ENCODE data around the gene UACA.
"Not testable (repeated sequence)": the region's sequence is repeated elsewhere in the genome, so short reads cannot be mapped to it uniquely, and the experiment has no call there.

UACA gene

DNA sequence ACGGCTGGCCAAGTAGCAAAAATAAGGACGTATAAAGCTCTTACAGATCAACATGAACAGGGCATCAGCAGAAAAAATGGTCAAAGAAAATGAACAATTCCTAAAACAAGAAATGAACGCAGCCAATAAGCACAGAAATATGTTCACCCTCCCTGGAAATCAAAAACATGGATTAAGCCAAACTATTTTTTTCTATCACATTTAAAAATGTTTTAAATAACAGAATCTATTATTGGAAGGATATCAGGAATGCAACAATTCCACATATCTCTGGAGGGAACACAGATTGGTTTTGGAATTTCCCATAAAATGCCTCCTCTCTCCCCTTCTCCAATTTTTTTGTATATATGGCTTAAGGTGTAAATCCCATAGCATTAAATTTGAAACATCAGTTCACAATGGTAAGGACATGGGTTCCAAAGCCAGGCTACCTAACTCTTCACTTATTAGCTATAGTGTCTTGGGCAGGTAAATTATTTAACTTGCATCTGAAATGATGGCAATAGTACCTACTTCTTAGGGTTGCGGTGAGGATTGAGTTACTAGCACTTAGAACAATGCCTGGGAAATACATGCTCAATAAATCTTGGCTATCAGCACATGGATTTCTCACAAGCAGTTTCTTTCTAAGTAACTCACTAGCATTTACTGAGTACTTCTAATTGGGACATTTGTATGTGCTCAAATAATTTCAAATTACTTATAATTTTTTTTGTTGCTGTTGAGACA lies 10.1 kb downstream of the UACA start:
- DNase-seq = no peak

DNA sequence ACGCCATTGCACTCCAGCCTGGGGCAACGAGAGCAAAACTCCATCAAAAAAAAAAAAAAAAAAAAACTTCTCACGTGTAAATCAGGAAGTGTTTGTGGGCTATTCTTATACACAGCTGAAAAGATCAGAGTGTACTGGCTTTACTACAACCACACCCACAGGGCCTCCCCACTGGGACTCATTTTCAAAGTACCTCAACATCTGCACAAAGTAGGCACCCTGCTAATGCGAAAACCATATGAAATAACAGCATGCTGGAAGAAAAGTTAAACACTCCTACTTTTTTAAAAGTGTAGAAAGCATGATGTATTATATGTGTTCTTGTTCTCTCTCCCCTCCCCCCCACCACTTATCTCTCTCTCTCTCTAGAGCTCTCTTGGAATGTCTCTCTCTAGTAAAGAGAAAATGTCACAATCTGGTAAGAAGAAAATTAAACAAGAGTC lies 11.1 kb downstream of the UACA start:
- no peak for DNase-seq

DNA sequence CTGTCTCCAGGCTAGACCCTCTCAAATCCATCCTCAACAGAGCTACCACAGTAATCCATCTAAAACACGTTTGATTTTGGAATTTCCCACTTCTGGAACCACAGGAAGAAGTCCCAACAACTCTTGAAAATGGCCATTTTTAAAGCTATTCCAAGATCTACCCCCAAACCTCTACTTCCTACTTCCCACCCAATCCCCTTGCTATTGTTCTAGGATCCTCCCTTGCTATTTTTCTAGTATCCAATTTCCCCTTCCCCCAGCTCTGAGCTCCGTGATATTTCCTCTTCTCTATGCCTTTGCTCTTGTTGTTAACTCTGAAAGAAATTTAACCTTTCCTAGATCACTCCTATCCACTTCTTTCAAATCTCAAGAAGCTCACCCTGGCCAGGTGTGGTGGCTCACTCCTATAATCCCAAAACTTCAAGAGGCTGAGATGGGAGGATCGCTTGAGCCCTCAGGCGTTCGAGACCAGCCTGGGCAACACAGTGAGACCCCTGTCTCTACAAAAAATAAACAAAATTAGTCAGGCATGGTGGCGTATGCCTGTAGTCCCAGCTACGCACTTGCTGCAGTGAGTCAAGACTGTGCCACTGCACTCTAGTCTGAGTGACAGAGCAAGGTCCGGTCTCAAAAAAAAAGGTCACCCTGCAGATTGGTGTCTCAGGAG lies 13.0 kb downstream of the UACA start:
- no peak for DNase-seq

DNA sequence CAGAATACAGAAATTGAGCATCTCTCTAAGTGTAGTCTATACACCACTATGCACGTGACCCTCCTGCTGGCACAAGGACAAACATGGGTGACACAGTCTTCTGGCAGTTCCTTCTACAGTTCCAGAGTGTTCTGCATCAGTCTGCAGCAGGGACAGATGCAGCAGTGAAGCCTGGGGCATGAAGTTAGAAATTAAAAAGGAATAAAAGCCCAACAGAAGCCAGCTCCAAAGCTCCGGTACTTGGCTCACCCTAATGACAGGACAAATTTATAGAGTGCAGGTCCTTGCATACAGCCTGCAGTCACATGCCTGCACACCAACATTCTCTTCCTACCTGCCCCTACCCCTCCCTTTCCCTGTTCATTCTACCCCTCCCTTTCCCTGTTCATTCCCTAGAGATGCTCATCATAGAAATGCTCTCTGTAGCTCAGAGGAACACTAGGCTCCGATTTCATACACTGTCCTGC lies 15.0 kb downstream of the UACA start:
- peak in 4 of 14 donors; percentile 2 to 32 (median 10) for DNase-seq

DNA sequence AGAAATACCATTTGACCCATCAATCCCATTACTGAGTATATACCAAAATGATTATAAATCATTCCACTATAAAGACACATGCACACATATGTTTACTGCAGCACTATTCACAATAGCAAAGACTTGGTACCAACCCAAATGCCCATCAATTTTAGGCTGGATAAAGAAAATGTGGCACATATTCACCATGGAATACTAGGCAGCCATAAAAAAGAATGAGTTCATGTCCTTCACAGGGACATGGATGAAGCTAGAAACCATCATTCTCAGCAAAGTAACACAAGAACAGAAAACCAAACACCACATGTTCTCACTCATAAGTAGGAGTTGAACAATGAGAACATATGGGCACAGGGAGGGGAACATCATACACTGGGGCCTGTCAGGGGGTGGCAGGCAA lies 16.8 kb downstream of the UACA start:
- not testable (repeated sequence) for DNase-seq

DNA sequence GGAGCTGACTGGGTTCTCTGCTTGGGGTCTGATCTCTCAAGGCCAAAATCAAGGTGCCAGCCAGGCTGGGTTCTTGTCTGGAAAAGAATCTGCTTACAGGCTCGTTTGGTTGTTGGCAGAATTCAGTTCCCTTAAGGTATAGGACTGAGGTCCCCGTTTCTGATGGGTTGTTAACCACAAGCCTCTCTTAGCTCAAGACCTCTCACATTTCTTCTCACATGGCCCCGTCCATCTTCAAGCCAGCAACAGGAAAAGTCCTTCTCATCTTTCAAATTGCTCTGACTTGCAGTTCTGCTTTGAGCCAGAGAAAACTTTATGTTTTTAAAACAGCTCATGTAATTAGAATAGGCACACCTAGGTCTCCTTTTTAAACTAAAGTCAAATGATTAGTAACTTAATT lies 20.4 kb downstream of the UACA start:
- no peak for DNase-seq

DNA sequence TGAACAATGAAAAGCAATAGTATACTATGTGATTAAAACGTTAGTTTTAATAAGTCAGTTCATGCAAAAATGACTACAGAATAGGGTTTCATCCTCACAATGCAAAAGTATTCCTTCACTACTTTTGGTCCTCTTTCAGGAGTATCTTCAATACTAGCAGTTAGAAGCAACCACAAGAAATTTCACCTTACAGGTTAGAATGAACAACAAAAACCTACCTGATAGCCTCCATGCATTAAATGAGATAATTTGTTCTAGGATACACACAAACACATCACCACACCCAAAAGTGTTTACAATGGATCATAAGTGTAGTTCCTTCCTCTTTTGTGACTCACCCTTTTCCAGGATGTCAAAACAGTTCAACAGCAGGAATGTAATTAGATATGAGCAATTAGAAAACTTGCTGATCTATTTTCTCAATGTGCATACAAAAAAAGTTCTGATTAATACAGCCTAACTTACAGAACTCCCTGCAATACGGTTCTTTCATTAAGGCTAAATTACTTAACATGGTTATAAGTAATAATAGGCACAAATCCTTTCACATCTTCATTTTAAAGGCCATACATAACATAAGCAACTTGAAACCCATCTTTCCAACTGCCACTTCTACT lies 21.6 kb downstream of the UACA start:
- no peak for DNase-seq

DNA sequence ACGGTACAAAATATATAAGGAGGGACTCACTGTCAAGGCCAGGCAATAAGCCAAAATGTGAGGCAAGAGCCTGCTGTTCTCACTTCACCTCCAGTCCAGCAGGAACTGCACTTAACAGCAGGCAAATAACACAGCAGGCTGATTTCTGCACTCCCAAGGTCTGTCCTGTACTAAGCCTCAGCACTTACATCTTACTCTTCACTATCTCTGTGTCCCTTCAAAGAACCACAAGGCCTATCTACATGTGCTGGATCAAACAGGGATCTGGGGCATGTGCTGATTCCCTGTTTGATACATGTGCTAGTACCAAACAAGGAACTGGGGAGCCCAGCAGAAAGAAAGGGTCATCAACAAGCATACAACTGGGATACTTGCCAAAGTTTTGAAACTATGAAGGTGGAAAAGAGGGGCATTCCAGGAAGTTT lies 22.2 kb downstream of the UACA start:
- DNase-seq = no peak

DNA sequence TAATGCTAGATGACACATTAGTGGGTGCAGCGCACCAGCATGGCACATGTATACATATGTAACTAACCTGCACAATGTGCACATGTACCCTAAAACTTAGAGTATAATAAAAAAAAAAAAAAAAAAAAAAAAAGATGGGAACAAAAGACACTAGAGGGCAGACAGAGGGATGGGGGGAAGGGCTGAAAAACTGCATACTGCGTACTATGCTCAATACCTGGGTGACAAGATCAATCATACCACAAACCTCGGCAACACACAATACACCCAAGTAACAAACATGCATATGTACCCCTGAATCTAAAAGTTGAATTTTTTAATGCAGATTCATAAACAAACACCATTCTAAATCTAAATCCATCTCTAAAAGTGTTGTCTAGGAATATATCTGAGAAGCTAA lies 28.3 kb downstream of the UACA start:
- not testable (repeated sequence) for DNase-seq

DNA sequence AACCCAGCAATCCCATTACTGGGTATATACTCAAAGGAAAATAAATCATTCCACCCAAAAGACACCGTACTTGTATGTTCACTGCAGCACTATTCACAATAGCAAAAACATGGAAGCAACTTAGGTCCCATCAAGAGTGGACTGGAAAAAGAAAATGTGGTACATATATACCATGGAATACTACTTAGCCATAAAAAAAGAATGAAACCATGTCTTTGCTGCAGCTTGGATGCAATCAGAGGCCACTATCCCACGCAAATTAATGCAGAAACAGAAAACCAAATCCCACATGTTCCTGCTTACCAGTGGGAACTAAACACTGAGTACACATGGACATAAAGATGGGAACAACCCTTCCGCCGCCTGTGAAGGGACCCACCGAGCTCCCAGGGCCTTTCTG lies 34.2 kb downstream of the UACA start:
- DNase-seq = no peak

DNA sequence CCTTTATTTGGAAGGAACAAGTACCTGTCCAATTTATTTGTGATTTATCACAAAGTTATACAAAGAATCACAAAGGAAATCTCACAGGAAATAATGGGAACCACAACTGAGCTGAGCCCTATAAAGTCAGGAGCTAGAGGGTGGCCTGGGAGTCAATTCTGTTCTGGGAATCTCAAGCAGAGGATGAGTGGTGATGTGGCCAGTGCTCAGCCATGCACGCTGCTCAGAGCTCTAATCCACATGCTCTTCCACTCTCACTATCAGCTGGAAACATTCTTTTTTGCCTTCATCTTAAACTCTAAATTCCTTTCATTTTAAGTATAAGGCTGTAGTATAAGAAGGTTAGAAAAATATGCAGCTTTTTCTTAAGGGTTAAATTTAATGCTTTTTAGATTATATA lies 36.6 kb downstream of the UACA start:
- no peak for DNase-seq

DNA sequence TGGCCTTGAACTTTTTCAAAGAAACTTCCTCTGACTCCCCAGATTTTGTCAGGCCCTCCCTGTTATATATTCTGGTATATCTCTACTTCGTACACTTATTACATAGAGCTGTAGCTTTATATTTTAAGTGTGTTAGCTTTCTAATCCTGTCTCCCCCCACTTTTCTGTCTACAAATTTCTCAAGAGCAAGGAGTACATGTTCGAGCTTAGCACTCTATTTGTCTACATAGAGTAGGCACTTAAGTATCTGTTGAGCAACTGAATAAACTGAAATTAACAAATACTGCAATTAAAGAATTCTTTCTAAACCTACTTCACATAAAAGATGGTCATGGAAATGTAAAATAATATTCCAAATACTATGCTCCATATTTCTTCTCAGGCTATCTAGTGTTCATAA lies 39.4 kb downstream of the UACA start:
- DNase-seq = no peak

DNA sequence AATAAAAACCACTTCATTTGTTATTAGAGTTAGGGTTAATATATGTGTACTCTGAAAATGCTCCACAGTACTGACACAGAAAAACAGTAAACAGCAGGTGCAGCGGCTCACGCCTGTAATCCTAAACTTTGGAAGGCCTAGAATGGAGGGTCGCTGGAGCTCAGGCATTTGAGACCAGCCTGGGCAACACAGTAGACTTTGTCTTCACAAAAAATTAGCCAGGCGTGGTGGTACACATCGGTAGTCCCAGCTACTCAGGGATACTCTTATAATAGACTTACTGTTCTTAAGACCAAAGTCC lies 40.3 kb downstream of the UACA start:
- DNase-seq = no peak

DNA sequence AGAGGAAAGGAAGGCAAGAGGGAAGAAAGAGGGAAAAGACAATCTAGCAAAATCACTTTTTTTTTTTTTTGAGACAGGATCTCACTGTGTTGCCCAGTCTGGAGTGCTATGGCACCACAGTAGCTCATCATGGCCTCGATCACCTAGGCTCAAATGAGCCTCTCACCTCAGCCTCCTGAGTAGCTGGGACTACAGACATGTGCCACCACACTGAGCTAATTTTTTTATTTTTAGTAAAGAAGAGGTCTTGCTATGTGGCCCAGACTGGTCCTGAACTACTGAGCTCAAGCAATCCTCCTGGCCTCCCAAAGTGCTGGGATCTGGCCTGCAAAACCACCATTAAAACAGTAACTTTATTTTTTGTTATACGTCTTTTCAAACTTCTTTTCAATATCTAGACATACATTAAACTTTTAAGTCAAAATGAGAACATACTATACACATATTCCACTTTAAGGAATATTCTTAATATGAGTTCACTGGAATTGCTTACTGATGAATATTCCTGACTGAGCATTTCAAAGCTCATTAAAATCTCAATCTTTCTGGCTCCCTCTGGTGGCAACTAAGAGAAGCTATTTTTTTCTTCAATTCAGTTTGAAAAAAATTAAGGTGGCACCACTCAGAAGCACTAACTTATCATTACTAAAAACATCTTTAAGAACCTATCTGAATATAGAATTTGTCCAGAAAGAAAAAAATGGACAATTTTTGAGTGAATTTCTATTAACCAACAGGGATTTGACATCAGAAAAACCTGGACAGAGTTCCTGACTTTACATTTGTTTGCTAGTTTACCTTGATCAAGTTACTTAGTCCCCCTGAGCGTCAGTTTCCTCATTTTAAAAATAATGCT lies 40.9 kb downstream of the UACA start:
- no peak for DNase-seq

DNA sequence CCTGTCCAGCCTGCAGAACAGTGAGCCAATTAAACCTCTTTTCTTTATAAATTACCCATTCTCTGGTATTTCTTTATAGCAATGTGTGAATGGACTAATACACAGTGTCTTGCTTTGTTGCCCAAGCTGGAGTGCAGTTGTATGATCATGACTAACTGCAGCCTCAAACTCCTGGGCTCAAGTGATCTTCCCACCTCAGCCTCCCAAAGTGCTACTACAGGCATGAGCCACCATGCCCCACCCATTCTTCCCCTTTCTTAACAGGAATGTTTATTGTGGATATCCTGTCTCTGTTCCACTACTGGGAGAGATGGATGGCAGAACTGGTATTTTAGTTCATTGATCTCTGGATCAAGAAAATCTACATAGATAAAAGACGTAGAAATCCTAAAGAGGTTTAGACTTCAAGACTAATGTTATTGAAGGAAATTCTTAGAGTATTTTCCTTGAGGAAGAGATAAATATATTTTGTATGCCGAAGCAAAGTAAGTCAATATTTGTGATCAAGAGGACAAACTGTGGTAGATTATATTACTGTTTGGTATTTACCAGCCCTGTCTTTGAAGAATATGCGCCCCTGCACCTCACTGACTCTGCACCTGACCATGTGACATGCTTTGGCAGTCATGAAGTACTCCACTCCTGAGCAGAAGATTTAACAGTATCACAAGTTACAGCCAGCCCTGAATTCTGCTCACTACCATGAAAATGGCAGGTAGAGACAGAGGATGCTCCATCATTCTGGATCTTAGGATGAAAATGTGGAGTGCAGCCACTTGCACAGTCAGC lies 42.9 kb downstream of the UACA start:
- DNase-seq = no peak

DNA sequence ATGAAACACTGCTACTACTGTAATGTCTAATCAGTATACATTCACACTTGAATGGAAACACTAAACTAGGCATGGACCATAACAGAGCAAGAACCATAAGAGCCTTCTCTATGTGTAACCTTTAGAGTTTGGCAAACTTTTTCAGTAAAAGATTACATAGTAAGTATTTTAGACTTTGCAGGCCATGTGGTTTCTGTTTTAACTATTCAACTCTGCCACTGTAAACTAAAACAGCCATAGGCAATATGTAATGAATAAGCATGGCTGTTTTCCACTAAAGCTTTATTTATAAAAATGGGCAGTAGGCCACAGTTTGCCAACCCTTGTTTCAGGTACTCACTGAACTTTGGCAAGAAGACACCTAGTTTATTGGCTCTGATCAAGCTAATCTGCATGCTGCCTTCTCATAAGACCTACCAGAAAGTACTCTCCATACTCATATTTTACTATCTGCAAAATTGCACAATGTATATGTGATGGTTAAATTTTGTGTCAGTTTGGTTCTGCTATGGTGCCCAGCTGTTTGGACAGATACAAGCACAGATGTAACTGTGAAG lies 46.0 kb downstream of the UACA start:
- no peak for DNase-seq

DNA sequence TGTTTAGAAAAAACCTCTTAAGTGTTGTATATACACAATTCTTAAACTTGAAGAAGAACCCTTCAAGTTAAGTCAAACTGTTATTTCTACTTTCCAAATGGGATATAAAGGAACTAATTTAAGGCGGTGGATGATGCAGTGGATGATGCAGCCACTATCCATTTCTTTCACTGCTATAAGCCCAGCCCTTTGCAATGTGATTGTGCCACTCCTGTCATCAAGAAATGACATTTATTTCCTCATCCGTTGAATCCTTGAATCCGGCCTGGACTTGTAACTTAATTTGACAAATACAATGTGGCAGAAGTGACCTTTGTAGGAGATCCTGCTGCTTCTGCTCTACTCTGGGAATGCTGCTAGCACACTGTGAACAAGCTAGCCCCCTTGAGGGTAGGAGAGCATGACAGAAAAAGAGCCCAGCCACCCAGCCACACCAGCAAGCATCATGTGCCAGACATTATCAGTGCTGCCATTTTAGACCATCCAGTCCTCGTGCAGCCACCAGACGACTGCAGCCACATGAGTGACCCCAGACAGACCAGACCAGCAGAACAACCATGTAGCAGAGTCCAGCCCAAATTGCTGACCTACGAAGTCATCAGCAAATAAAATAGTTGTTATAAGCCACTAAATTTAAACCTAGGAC lies 47.4 kb downstream of the UACA start:
- DNase-seq = no peak

DNA sequence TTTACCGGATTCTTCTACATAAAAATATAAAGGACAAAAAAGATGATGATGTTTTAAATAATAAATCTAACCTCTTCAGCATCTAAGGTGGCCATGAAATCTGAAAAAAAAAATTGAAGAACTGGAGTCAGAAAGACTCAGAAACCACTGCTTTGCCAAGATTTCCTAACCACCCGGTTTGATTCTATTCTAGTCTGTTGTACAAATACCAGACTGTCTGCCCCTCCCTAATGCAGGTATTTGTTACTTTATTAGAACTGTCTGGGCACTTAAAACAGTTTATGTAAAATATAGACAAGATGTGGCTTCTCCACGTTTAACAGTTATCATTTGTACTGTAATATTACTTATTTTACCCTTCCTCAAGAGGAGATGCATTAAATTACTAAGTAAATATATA lies 48.8 kb downstream of the UACA start:
- no peak for DNase-seq

DNA sequence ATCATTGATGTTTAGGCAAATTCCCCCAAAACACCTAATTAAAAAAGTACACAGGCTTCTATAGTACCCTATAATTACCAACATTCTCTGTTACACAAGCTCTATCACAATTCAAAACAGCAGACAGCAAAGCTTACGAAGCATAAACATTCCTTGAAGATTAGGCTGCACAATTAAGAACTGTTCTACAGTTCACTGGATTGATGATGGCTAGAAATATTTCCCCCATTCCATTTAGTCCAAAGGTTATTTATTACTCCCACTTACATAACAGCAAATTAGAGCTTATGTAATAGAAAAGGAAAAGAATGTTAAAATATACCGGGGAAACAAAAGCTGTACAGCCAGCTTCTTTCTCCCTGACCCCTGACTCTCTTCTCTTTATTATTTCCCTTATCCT lies 49.3 kb downstream of the UACA start:
- no peak for DNase-seq

DNA sequence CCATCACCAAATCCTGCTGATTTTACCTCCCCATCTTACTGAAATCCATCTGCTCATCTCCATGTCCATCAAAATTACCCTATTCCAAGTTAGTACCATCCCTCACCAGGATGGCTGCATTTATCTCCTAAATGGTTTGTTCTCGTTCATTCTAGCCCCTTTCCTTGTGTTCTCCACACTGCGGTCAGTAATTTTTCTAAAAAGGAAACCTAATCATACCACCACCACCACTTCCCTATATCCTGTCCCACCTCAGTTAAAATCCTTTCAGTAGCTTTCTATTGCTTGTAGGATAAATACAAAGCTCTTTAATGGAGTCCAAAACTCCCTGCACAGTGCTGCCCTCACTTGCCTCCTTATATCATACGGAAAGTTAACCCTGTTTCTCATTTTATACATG lies 51.1 kb downstream of the UACA start:
- no peak for DNase-seq

DNA sequence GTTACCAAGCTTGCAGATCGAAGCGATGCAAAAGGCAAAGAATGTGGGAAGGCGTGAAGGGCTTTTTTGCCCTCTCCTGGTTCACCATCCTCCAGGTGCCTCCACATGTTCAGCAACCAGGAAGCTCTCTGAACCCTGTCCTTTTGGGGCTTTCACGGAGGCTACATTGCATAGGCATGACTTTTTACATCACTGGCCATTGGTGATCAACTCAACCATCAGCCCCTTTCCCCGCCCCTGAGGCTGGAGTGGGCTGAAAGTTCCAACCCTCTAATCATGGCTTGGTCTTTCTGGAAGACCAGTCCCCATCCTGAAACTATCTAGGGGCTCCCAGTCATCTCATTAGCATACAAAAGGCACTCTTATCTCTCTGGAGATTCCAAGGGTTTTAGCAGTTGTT lies 52.6 kb downstream of the UACA start:
- no peak for DNase-seq

All from C1 segment of cervical spinal cord (tissue), 14 donors.